ENCODE results near the gene KIAA1671.

Gene KIAA1671

GRCh38 chr22:24977370-24978221, 25.1 kb downstream of the KIAA1671 start:
- in situ Hi-C loops (cut with MboI; ENCODE audit: low sequenced_read_pairs, unreplicated experiment), result no loop called here
- no peak for DNase-seq (ENCODE audit: low spot score)

GRCh38 chr22:24978308-24978707, 25.8 kb downstream of the KIAA1671 start:
- no peak for DNase-seq (ENCODE audit: low spot score)
- TF ChIP-seq CTCF (IDR thresholded peaks at IDR 0.05; ENCODE audit: borderline replicate concordance, control extremely low read depth, extremely low read depth, insufficient read depth, missing control alignments), result no peak
- in situ Hi-C loops (cut with MboI; ENCODE audit: low sequenced_read_pairs, unreplicated experiment), result no loop called here

More at GRCh38 chr22:24977370-24978221, 25.1 kb downstream of the KIAA1671 start:
- TF ChIP-seq CTCF (IDR thresholded peaks at IDR 0.05; ENCODE audit: borderline replicate concordance, control extremely low read depth, extremely low read depth, insufficient read depth, missing control alignments), result no peak

- TF ChIP-seq CTCF (IDR thresholded peaks at IDR 0.05; ENCODE audit: borderline replicate concordance, control extremely low read depth, extremely low read depth, insufficient read depth, missing control alignments), result no peak
- no peak for DNase-seq (ENCODE audit: low spot score)
- in situ Hi-C loops (cut with MboI; ENCODE audit: low sequenced_read_pairs, unreplicated experiment), result no loop called here
These were observed 28.6 kb downstream of the KIAA1671 start for GRCh38 chr22:24981066-24981465.

GRCh38 chr22:24981656-24982055, 29.1 kb downstream of the KIAA1671 start:
- no peak for TF ChIP-seq CTCF (IDR thresholded peaks at IDR 0.05; ENCODE audit: borderline replicate concordance, control extremely low read depth, extremely low read depth, insufficient read depth, missing control alignments)
- DNase-seq (ENCODE audit: low spot score), result no peak
- in situ Hi-C loops (cut with MboI; ENCODE audit: low sequenced_read_pairs, unreplicated experiment), result no loop called here

GRCh38 chr22:24982301-24983056, 30.0 kb downstream of the KIAA1671 start:
- in situ Hi-C loops (cut with MboI; ENCODE audit: low sequenced_read_pairs, unreplicated experiment), result no loop called here
- no peak for DNase-seq (ENCODE audit: low spot score)
- TF ChIP-seq CTCF (IDR thresholded peaks at IDR 0.05; ENCODE audit: borderline replicate concordance, control extremely low read depth, extremely low read depth, insufficient read depth, missing control alignments), result no peak

- in situ Hi-C loops (cut with MboI; ENCODE audit: low sequenced_read_pairs, unreplicated experiment), result no loop called here
- no peak for TF ChIP-seq CTCF (IDR thresholded peaks at IDR 0.05; ENCODE audit: borderline replicate concordance, control extremely low read depth, extremely low read depth, insufficient read depth, missing control alignments)
- no peak for DNase-seq (ENCODE audit: low spot score)
These were observed 30.6 kb downstream of the KIAA1671 start for GRCh38 chr22:24983151-24983550.

Data from GM13976 (cell line).